Stimulated activated CD8-positive, alpha-beta memory T cell treated with anti-CD3 and anti-CD28 coated beads, Interleukin-15, amount 100 ng/mL, for 48 hours (primary cell): ENCODE results near the gene GABBR2.
"Not testable (repeated sequence)": the region's sequence is repeated elsewhere in the genome, so short reads cannot be mapped to it uniquely, and the experiment has no call there.

Source experiments
- DNase-seq, 2 donors: peaks; one replicate each; pipeline ENCODE4 v3.0.0-alpha.2; 2020; ENCODE audit warnings: low read depth in 2 of 2

Gene GABBR2

GRCh38 chr9:98479967-98480847 lies 228.5 kb downstream of the GABBR2 start:
- DNase-seq = no peak

- no peak for DNase-seq
Measured at GRCh38 chr9:98479449-98479848, 229.3 kb downstream of the GABBR2 start.

DNA sequence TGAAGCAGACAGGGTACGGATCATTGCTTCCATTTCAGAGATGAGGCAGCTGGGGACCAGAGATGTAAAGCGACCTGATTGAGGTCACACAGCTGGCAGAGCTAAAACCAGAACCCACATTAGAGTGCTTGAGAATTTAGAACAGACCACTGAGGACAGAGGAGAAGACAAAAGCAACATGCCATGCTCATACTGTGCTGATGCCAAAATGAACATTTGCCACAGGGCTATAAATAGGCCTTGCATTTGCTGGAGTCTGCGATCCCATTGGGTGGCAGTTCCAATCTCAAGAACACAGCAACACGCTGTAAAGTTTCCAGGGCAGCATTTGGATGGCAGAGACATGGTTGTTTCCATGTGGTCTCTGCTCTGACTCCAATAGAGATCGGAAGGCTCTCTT lies 230.9 kb downstream of the GABBR2 start:
- no peak for DNase-seq

DNA sequence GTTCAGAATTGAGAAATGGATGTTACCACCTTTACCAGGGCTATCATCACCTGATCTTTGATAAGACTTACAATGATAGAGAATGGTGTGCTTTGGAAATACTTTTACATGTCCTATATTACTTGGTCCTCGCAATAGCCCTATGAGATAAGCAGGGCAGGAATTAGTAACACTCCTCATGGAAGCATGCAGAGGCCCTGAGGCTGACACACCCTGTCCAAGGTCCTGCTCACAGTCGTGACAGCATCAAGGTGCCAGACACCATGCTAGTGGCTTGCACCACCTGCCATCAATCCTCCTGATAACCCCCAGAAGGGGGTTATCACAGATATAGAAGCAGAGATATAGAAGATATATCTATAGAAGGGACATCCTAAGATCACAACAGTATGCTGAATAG lies 236.5 kb downstream of the GABBR2 start:
- no peak for DNase-seq

GRCh38 chr9:98471185-98471584 lies 237.6 kb downstream of the GABBR2 start:
- DNase-seq = no peak

DNA sequence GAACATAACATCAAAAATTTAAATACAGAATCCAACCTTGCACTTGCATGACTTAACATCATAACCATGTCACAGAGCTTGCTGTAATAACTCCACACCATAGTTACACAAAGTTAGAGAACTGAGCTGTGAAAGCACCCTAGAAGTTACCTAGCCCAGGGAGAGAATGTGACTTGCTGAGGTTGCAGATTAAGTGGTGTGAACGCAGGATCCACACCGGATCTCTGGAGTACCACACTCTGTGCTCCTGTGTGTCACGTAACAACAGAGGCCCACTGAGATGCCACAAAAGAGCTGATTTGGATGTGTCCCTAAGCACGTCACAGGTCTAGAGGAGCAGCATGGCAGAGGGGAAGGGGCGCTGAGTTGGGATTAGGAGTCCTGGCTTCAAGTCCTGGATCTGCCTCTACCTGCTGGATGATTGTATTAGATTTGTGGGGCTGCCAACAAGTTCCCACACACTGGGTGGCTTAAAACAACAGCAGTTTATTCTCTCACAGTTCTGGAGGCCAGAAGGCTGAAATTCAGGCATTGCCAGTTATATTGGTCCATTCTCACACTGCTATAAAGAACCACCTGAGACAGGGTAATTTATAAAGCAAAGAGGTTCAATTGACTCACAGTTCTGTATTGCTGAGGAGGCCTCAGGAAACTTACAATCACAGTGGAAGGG lies 240.0 kb downstream of the GABBR2 start:
- no peak for DNase-seq

DNA sequence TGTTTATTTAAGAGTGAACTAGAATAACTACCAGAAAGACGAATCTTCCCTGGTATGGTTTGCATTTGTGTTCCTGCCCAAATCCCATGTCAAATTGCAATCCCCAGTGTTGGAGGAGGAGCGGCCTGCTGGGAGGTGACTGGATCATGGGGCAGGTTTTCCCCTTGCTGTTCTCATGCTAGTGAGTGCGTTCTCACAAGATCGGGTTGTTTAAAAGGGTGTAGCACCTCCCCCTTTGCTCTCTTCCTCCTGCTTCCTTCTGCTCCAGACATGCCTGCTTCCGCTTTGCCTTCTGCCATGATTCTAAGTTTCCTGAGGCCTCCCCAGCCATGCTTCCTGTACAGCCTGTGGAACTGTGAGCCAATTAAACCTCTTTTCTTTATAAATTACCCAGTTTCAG lies 242.9 kb downstream of the GABBR2 start:
- no peak for DNase-seq

- not testable (repeated sequence) for DNase-seq
Measured at GRCh38 chr9:98464156-98464690, 244.5 kb downstream of the GABBR2 start.

DNA sequence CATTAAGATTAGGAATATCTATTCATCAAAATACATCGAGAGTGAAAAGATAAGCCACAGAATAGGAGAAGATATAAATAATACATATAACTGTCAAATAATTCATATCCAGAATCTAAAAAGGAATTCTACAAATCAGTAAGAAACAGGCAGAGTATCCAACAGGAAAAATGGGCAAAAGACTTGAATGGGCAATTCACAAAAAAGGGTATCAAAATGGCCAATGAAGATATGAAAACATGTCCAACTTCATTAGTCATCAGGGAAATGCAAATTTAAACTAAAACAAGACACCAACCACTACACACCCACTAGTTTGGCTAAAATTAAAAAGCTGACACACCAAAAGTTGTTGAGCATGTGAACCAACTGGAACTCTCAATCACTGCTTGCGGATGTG lies 246.4 kb downstream of the GABBR2 start:
- no peak for DNase-seq

GRCh38 chr9:98460704-98461103 lies 248.0 kb downstream of the GABBR2 start:
- DNase-seq = no peak

GRCh38 chr9:98457726-98458370 lies 250.9 kb downstream of the GABBR2 start:
- no peak for DNase-seq

GRCh38 chr9:98456156-98456613 lies 252.6 kb downstream of the GABBR2 start:
- DNase-seq = no peak

DNA sequence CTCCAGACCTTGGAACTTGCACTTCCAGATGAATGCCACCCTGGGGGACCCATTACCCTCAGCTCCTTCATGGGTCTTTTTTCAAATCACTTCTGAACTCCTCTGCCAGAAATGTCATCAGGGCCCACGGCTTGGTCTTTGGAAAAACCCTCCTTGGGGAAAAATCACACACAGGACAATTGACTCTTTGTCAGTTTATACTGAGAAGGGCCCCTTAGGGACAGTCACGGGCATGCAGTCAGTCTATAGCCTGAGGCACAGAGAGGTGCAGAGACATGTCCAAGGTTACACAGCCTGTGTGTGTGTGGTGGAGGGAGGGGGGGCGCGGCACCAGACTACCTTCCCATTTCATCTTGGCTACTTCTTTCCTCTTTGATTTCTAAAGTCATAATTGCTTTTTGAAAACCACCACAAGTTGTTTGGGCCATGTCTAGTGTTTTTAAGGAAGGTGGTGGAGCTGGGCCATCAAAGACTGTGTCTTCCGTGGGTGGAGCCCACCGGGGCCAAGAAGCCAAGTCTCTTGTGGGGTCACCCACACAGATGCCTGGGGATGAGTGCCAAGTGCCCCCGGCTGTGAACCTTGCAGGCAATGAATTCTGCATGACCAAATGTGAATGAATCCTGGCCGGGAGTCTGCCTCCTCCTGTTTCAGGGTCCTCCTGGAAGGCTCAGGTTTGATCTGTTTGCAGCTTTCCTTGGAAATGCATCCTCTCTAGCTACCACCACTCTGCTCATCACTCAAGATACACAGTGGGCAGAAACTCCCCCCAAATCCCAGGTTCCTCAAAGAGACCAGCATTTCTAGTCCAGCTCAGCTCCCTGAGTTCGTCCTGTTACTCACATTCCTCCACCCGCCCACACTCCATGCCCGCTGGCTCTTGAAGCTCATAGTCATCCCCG lies 253.2 kb downstream of the GABBR2 start:
- DNase-seq = no peak

GRCh38 chr9:98453589-98454311 lies 255.0 kb downstream of the GABBR2 start:
- no peak for DNase-seq

DNA sequence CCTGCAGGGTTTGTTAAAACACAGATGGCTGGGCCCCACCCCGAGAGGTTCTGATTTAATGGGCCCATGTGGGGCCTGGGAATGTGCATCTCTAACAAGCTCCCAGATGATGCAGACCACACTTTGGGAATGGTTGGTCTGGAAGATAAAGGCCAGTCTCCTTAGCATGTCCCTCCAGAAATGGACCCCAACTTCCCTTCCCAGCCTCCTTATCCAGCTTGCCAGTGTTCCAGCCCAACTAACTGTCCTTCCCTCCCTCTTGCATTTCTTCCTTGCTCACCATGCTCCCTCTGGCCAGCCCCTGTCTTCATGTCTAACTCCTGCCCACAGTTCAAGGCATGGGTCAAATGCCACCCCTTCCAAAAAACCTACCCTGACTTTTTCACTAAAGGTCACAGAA lies 257.2 kb downstream of the GABBR2 start:
- DNase-seq = no peak

DNA sequence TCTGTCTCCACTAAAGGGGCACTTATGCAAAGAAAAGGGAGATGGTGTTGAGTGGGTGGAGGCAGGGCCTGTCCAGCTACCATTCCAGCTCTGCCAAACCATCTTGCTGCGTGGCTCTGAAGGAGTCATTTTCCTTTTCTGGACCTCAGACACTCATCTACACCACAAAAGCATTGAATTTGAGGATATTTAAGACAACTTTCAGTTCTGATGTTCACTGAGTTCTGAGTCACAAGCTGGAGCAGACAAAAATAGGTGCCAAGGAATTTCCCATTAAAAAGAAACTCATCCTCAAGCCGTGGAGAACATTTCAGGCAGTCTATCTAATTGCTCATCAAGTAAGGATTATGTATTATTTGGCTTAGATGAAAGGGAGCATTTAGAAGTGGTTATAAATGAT lies 258.2 kb downstream of the GABBR2 start:
- no peak for DNase-seq

- DNase-seq = no peak
Measured at GRCh38 chr9:98449871-98450270, 258.9 kb downstream of the GABBR2 start.

DNA sequence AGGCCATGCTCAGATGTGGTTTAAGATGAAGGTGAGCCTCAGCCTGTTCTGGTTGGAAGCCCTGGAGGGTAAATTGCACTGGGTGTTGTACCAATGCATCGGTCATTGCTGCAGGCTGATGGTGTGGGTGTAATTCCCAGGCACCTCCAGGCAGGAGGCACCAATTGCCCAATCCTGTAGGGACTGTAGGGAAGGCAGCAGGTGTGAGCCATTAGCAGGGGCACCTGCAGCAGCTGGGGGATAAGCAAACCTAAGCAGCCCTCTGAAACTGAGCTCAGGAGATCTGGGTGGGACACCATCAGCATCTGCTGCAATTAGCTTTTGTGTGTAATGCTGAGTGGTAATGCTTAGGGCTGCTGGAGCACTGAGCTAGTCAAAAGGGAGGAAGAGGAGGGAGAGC lies 263.2 kb downstream of the GABBR2 start:
- no peak for DNase-seq

DNA sequence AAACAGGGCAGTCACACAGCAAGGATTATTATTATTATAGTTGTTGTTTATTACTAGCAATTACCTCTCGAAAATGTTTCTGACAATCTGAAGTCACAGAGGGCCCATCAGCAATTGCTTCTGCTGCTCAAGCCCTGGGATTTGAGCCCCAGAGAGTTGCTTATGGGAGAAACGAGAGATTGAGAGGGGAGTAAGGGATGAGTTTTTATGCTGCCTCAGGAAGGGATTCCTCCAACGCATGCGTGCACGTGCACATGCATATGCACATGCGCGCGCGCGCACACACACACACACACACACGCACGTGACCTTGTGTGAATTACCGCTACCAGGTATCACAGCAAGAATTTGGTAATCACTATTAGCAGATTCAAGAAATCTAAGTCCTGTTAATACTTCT lies 264.1 kb downstream of the GABBR2 start:
- no peak for DNase-seq

DNA sequence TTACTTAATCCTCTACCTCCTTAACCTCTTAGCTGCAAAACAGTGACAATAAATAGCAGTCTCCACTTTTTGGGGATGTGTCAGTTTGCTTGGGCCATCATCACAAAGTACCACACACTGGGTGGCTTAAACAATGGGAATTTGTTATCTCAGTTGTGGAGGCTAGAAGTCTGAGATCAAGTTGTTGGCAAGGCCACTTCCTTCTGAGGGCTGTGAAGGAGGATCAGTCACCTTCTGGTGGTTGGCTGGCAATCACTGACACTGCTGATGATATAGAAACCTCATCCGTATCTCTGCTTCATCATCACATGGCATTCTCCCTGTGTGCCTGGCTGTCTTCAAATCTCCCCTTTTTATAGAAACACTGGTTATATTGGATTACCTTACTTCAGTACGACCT lies 266.2 kb downstream of the GABBR2 start:
- no peak for DNase-seq

GRCh38 chr9:98442114-98442513 lies 266.6 kb downstream of the GABBR2 start:
- DNase-seq = no peak
